Activated CD4-positive, CD25-positive, alpha-beta regulatory T cell treated with anti-CD3 and anti-CD28 coated beads, Interleukin-2, amount 50 U/mL, for 72 hours (primary cell): ENCODE measurements around the gene HLA-DRB1.
"Not testable (repeated sequence)": the region's sequence is repeated elsewhere in the genome, so short reads cannot be mapped to it uniquely, and the experiment has no call there.

Source experiments
- DNase-seq: peaks from one replicate; pipeline ENCODE4 v3.0.0; 2021

Gene HLA-DRB1

GRCh38 chr6:32608362-32608761 lies 18.7 kb upstream of the HLA-DRB1 start:
- DNase-seq, result no peak

- no peak for DNase-seq
Measured at GRCh38 chr6:32607988-32608298, 18.3 kb upstream of the HLA-DRB1 start.

- no peak for DNase-seq
Measured at GRCh38 chr6:32607263-32607987, 17.8 kb upstream of the HLA-DRB1 start.

- DNase-seq, result no peak
Measured at GRCh38 chr6:32604434-32604877, 14.8 kb upstream of the HLA-DRB1 start.

- no peak for DNase-seq
Measured at GRCh38 chr6:32603888-32604287, 14.2 kb upstream of the HLA-DRB1 start.

- DNase-seq, result no peak
Measured at GRCh38 chr6:32603222-32603621, 13.6 kb upstream of the HLA-DRB1 start.

GRCh38 chr6:32602383-32602782 lies 12.7 kb upstream of the HLA-DRB1 start:
- no peak for DNase-seq

GRCh38 chr6:32597024-32597423 lies 7.4 kb upstream of the HLA-DRB1 start:
- no peak for DNase-seq

- not testable (repeated sequence) for DNase-seq
Measured at GRCh38 chr6:32590713-32591112, 1.1 kb upstream of the HLA-DRB1 start.

- DNase-seq, result no peak
Measured at GRCh38 chr6:32588156-32588555, 1.5 kb downstream of the HLA-DRB1 start.

- no peak for DNase-seq
Measured at GRCh38 chr6:32583527-32583898, 6.1 kb downstream of the HLA-DRB1 start.

- DNase-seq, result no peak
Measured at GRCh38 chr6:32581315-32582095, 8.1 kb downstream of the HLA-DRB1 start.

GRCh38 chr6:32580593-32580992 lies 9.1 kb downstream of the HLA-DRB1 start:
- DNase-seq, result no peak

- no peak for DNase-seq
Measured at GRCh38 chr6:32578962-32579361, 10.7 kb downstream of the HLA-DRB1 start.

GRCh38 chr6:32577493-32577892 lies 12.2 kb downstream of the HLA-DRB1 start:
- not testable (repeated sequence) for DNase-seq

- DNase-seq, result no peak
Measured at GRCh38 chr6:32576250-32576649, 13.4 kb downstream of the HLA-DRB1 start.

GRCh38 chr6:32570363-32570905 lies 19.2 kb downstream of the HLA-DRB1 start:
- DNase-seq, result no peak

GRCh38 chr6:32568561-32568960 lies 21.1 kb downstream of the HLA-DRB1 start:
- DNase-seq, result no peak

GRCh38 chr6:32566957-32567356 lies 22.7 kb downstream of the HLA-DRB1 start:
- no peak for DNase-seq

- no peak for DNase-seq
Measured at GRCh38 chr6:32565511-32565910, 24.1 kb downstream of the HLA-DRB1 start.

- no peak for DNase-seq
Measured at GRCh38 chr6:32562940-32563339, 26.7 kb downstream of the HLA-DRB1 start.

- no peak for DNase-seq
Measured at GRCh38 chr6:32559747-32560146, 29.9 kb downstream of the HLA-DRB1 start.

GRCh38 chr6:32558426-32559057 lies 31.1 kb downstream of the HLA-DRB1 start:
- DNase-seq, result no peak
